Gastrocnemius medialis (tissue), 4 donors: Measurements from ENCODE around the gene SRD5A2.

Source experiments
- POLR2A ChIP-seq, 2 donors: fragments of 450-650 bp; IDR thresholded peaks; one replicate each; pipeline ENCODE4 v1.6.1; 2017; ENCODE audit warnings: antibody characterized with exemption in 2 of 2, mild to moderate bottlenecking in 2 of 2, moderate library complexity in 2 of 2
- TF ChIP-seq, protein P1 (sequence below), 5 experiments: fragments of 450-650 bp in 3 of 5; fragments of 200-600 bp in 2 of 5; sonication (generic) in 2 of 5; IDR thresholded peaks in 4 of 5; conservative IDR thresholded peaks in 1 of 5; 1 replicate in 4 of 5; 2 replicates in 1 of 5; pipeline ENCODE4 v1.5.1; 2016 to 2019; ENCODE audit warnings: antibody characterized with exemption in 5 of 5, mild to moderate bottlenecking in 3 of 5, moderate library complexity in 3 of 5

DNA sequence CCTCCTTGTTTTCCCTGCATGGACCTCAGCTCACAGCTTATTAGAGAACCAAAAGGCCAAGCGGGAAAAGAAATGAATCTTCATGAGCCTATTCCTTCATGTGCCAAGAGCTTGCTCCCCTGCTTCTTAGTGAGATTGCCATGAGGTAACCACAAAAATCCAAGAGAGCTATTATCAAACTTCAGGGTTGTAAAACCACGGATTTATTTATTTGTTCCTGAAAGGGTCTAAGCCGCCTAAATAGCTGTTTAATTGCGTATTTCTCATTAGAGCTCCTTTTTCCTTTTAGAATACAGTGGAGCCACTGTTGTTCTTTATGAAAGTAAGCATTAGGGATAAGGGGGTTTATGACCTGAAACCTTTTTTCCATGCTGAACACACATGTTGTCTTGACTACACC, 58.0 kb downstream of the SRD5A2 start:
- TF ChIP-seq, protein P1, sequence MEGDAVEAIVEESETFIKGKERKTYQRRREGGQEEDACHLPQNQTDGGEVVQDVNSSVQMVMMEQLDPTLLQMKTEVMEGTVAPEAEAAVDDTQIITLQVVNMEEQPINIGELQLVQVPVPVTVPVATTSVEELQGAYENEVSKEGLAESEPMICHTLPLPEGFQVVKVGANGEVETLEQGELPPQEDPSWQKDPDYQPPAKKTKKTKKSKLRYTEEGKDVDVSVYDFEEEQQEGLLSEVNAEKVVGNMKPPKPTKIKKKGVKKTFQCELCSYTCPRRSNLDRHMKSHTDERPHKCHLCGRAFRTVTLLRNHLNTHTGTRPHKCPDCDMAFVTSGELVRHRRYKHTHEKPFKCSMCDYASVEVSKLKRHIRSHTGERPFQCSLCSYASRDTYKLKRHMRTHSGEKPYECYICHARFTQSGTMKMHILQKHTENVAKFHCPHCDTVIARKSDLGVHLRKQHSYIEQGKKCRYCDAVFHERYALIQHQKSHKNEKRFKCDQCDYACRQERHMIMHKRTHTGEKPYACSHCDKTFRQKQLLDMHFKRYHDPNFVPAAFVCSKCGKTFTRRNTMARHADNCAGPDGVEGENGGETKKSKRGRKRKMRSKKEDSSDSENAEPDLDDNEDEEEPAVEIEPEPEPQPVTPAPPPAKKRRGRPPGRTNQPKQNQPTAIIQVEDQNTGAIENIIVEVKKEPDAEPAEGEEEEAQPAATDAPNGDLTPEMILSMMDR (IDR thresholded peaks at IDR 0.05 in 4 of 5, conservative IDR thresholded peaks at IDR 0.05 in 1 of 5): no peak
- no peak for TF ChIP-seq POLR2A (IDR thresholded peaks at IDR 0.05)
